Neuronal stem cell (in vitro differentiated cells): ENCODE measurements around the gene RANBP3.

Experiments used
- DNase-seq: peaks from one replicate; pipeline ENCODE4 v3.0.0-alpha.2; 2013; ENCODE audit warnings: low spot score
- H2AFZ ChIP-seq: one replicate; pipeline ENCODE4 v1.6.1; 2013; ENCODE audit warnings: mild to moderate bottlenecking, low read length, inconsistent platforms
- H2AK5ac ChIP-seq: 2 replicates; pipeline ENCODE4 v1.6.1; 2013; ENCODE audit warnings: low read depth, mild to moderate bottlenecking, inconsistent platforms, low read length, moderate library complexity, mixed read lengths
- H2BK120ac ChIP-seq: 2 replicates; pipeline ENCODE4 v1.6.1; 2013; ENCODE audit warnings: low read depth, mild to moderate bottlenecking, inconsistent platforms, low read length, moderate library complexity, mixed read lengths
- H2BK12ac ChIP-seq: one replicate; pipeline ENCODE4 v1.6.1; 2013; ENCODE audit warnings: low read length, inconsistent platforms
- H2BK15ac ChIP-seq: 2 replicates; pipeline ENCODE4 v1.6.1; 2013; ENCODE audit warnings: mild to moderate bottlenecking, low read length, inconsistent platforms, mixed read lengths
- H2BK5ac ChIP-seq: one replicate; pipeline ENCODE4 v1.6.1; 2013; ENCODE audit warnings: inconsistent platforms, mild to moderate bottlenecking, low read length, moderate library complexity
- H3K14ac ChIP-seq: one replicate; pipeline ENCODE4 v1.6.1; 2013; ENCODE audit warnings: low read length, inconsistent platforms
- H3K18ac ChIP-seq: 2 replicates; pipeline ENCODE4 v1.6.1; 2013; ENCODE audit warnings: low read length, inconsistent platforms
- H3K23ac ChIP-seq: 2 replicates; pipeline ENCODE4 v1.6.1; 2013; ENCODE audit warnings: low read depth, mild to moderate bottlenecking, mixed read lengths, low read length, inconsistent platforms; ENCODE audit not compliant: poor library complexity
- H3K27ac ChIP-seq: replicated peaks from 3 replicates; pipeline ENCODE4 v1.5.1; 2013; ENCODE audit warnings: low read length, inconsistent platforms
- H3K27me3 ChIP-seq, 3 experiments: 2 replicates each; pipeline ENCODE4 v1.6.1; 2013; ENCODE audit warnings: low read length in 3 of 3, mild to moderate bottlenecking in 2 of 3, inconsistent platforms in 1 of 3, low read depth in 1 of 3, mixed read lengths in 1 of 3, moderate library complexity in 1 of 3; ENCODE audit not compliant: control insufficient read depth in 3 of 3, insufficient read depth in 3 of 3
- H3K36me3 ChIP-seq, 2 donors: replicated peaks in 1 of 2; 2 replicates each; pipeline ENCODE4 v1.6.1; 2013; ENCODE audit warnings: low read length in 2 of 2; ENCODE audit not compliant: control insufficient read depth in 2 of 2, insufficient read depth in 2 of 2
- H3K4ac ChIP-seq: 2 replicates; pipeline ENCODE4 v1.6.1; 2013; ENCODE audit warnings: inconsistent platforms, mild to moderate bottlenecking, low read length, moderate library complexity
- H3K4me1 ChIP-seq, 2 donors: 1 replicate in 1 of 2; 2 replicates in 1 of 2; pipeline ENCODE4 v1.6.1; 2013; ENCODE audit warnings: low read length in 2 of 2, low read depth in 1 of 2; ENCODE audit not compliant: control insufficient read depth in 2 of 2, insufficient read depth in 1 of 2
- H3K4me2 ChIP-seq: one replicate; pipeline ENCODE4 v1.6.1; 2013; ENCODE audit warnings: mild to moderate bottlenecking, low read length, inconsistent platforms; ENCODE audit not compliant: insufficient read depth, poor library complexity, severe bottlenecking
- H3K4me3 ChIP-seq, 2 donors: 2 replicates each; pipeline ENCODE4 v1.5.1; 2013; ENCODE audit warnings: low read length in 2 of 2, mild to moderate bottlenecking in 2 of 2, inconsistent platforms in 1 of 2, moderate library complexity in 1 of 2
- H3K79me1 ChIP-seq: one replicate; pipeline ENCODE4 v1.6.1; 2013; ENCODE audit warnings: low read depth, mild to moderate bottlenecking, inconsistent platforms, low read length, moderate library complexity
- H3K9ac ChIP-seq: one replicate; pipeline ENCODE4 v1.6.1; 2013; ENCODE audit warnings: mild to moderate bottlenecking, low read depth, low read length, inconsistent platforms; ENCODE audit not compliant: poor library complexity
- H3K9me3 ChIP-seq, 2 donors: replicated peaks in 1 of 2; 2 replicates each; pipeline versions ENCODE3 to v1.6.1; 2013; ENCODE audit warnings: low read length in 2 of 2, mild to moderate bottlenecking in 2 of 2, inconsistent platforms in 1 of 2, low read depth in 1 of 2, mixed read lengths in 1 of 2, moderate library complexity in 1 of 2; ENCODE audit not compliant: control insufficient read depth in 2 of 2, insufficient read depth in 1 of 2
- H4K8ac ChIP-seq: one replicate; pipeline ENCODE4 v1.6.1; 2013; ENCODE audit warnings: low read depth, mild to moderate bottlenecking, inconsistent platforms, low read length, moderate library complexity
- H4K91ac ChIP-seq: one replicate; pipeline ENCODE4 v1.6.1; 2013; ENCODE audit warnings: low read length, low read depth, mild to moderate bottlenecking, inconsistent platforms; ENCODE audit not compliant: poor library complexity
- WGBS, 2 donors: extraction: QIAGEN DNeasy Blood & Tissue Kit; methylation state at CpG; one replicate each; pipeline ENCODE4 v1.1.7; 2013; ENCODE audit warnings: missing lambda C conversion rate in 2 of 2, mixed read lengths in 1 of 2; ENCODE audit not compliant: insufficient read length in 2 of 2, insufficient replicate concordance in 1 of 2; ENCODE audit errors: extremely low coverage in 2 of 2; 5-methylcytosine and 5-hydroxymethylcytosine counted together

Gene RANBP3

GRCh38 chr19:5882421-5882968 lies 95.4 kb downstream of the RANBP3 start:
- Histone ChIP-seq H2BK15ac (no peak overlapping the region), H2AFZ (no peak overlapping the region), H3K36me3 (no peaks in the 10 kb centered on the region), H3K18ac (peak overlapping the region; percentile 52), H3K9ac (no peak overlapping the region), H3K79me1 (no peaks in the 10 kb centered on the region), H3K4me3 (no peak overlapping the region), H2BK5ac (no peak overlapping the region), H4K91ac (no peak overlapping the region), H2AK5ac (no peak overlapping the region), H4K8ac (no peak overlapping the region), H3K14ac (peak overlapping the region; percentile 82), H3K9me3 (no peaks in the 10 kb centered on the region), H3K4me2 (no peak overlapping the region), H3K27me3 (no peaks in the 10 kb centered on the region), H2BK120ac (no peak overlapping the region), H3K4ac (no peak overlapping the region), H2BK12ac (no peak overlapping the region), H3K23ac (peak overlapping the region; percentile 85), H3K27ac (no peak overlapping the region), H3K4me1 (peaks cover 11 to 20% of the 10 kb centered on the region in 2 donors)
- DNase-seq = no peak
- WGBS, 2 donors = no CpG with 5 or more reads among the region's 9 CpGs

DNA sequence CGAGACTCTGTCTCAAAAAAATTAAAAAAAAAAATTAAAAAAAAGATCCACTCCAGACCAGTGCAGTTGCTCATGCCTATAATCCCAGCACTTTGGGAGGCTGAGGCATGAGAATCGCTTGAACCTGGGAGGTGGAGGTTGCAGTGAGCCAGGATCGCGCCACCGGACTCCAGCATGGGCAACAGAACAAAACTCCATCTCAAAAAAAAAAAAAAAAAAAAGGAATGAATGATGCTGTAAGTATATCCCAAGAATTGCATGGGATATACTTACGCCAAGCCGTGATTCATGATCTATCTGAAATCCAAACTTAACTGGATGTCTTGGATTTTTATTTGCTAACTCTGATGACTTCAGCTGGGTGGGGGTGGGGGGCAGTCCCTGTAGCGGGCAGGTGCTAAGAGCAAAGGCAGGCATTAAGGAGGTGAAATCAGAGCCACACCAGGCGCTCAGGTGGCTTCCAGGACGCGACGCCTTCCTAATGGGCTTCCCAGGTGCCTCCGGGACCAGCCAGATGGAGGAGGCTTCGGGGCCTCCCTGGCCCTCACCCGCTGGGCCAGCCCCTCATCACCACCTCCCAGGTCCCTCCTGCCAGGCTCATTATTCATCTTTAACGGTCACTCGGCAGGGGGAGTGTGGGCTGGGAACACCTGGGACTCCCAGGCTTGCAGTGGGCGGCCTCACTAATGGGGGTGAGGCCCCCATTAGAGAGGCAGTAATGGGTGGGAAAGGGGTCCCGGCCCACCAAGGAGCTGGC lies 96.2 kb downstream of the RANBP3 start:
- Histone ChIP-seq H4K8ac (no peak overlapping the region), H2AK5ac (no peak overlapping the region), H3K4me1 (peaks cover 15 to 20% of the 10 kb centered on the region in 2 donors), H3K27me3 (no peaks in the 10 kb centered on the region), H3K27ac (no peak overlapping the region), H3K9ac (no peak overlapping the region), H3K79me1 (no peaks in the 10 kb centered on the region), H3K36me3 (no peaks in the 10 kb centered on the region), H3K18ac (peak overlapping the region; percentile 17), H2AFZ (no peak overlapping the region), H4K91ac (no peak overlapping the region), H3K4me2 (no peak overlapping the region), H3K4me3 (no peak overlapping the region), H3K9me3 (no peaks in the 10 kb centered on the region), H2BK15ac (no peak overlapping the region), H3K14ac (no peak overlapping the region), H3K4ac (no peak overlapping the region), H3K23ac (peak overlapping the region; percentile 85), H2BK12ac (no peak overlapping the region), H2BK5ac (no peak overlapping the region), H2BK120ac (no peak overlapping the region)
- no peak for DNase-seq
- WGBS, 2 donors = no CpG with 5 or more reads among the region's 19 CpGs

DNA sequence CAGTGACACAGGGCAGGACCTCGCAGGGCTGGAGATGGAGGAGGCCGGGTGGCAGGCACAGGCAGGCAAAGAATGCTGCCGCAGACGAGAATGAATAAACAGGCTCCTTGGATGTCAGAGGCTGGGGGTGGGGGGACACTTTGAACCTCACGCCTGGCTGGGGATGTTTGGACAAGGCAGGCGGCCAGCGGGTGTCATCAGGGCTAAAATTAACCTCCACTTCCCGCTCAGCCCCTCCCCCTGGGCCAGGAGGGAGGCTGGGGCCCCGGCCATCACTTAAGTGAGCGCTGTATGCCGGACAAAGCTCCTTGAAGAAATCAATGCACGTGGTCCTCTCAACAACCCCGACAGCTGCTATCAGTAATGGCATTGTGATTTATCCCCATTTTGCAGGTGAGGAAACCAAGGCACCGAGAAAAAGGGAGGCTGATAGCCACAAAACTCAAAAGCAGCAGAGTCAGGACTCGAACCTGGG lies 97.3 kb downstream of the RANBP3 start:
- Histone ChIP-seq H3K27ac (no peak overlapping the region), H2AFZ (peak overlapping the region; percentile 58)

DNA sequence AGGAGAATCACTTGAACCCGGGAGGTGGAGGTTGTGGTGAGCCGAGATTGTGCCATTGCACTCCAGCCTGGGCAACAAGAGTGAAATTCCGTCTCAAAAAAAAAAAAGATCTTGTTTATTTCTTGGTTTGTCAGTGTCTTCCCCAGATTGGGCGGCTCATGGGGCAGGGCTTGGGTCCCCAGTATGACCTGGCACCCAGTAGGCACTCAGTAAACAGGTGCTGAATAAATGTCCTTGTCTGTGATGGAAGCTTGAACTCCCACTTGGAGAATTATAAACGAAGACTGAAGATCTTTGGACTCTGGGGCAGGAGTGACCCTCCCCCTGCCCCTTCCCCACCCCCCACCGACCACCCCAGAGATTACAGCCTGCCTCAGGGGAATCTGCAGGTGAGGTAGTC lies 97.7 kb downstream of the RANBP3 start:
- no peak overlapping the region for H3K4me3 ChIP-seq
- H2BK120ac ChIP-seq = no peak overlapping the region
- H2BK12ac ChIP-seq = no peak overlapping the region
- no peak overlapping the region for H4K8ac ChIP-seq
- WGBS, 2 donors = no CpG with 5 or more reads among the region's 6 CpGs
- H3K9ac ChIP-seq = no peak overlapping the region
- peak overlapping the region; percentile 58 for H2AFZ ChIP-seq
- no peak overlapping the region for H4K91ac ChIP-seq
- no peaks in the 10 kb centered on the region for H3K79me1 ChIP-seq
- H2AK5ac ChIP-seq = peak overlapping the region; percentile 32
- no peaks in the 10 kb centered on the region for H3K9me3 ChIP-seq
- no peak overlapping the region for H3K4ac ChIP-seq
- H3K4me1 ChIP-seq = peaks cover 20% of the 10 kb centered on the region in 2 donors
- no peaks in the 10 kb centered on the region for H3K27me3 ChIP-seq
- no peak overlapping the region for H2BK5ac ChIP-seq
- no peak overlapping the region for H3K23ac ChIP-seq
- no peak overlapping the region for H2BK15ac ChIP-seq
- H3K36me3 ChIP-seq = no peaks in the 10 kb centered on the region
- no peak overlapping the region for H3K14ac ChIP-seq
- peak overlapping the region; percentile 24 for H3K18ac ChIP-seq
- no peak for DNase-seq
- H3K27ac ChIP-seq = no peak overlapping the region
- no peak overlapping the region for H3K4me2 ChIP-seq

More for the DNA sequence above, 97.3 kb downstream of the RANBP3 start:
- Histone ChIP-seq H2BK15ac (no peak overlapping the region), H2AK5ac (peak overlapping the region; percentile 32), H4K91ac (no peak overlapping the region), H3K79me1 (no peaks in the 10 kb centered on the region), H3K18ac (peak overlapping the region; percentile 48), H2BK5ac (no peak overlapping the region), H3K4me3 (no peak overlapping the region), H4K8ac (no peak overlapping the region), H3K9ac (no peak overlapping the region), H3K23ac (no peak overlapping the region), H2BK12ac (no peak overlapping the region), H3K27me3 (no peaks in the 10 kb centered on the region), H3K4ac (no peak overlapping the region), H3K4me2 (no peak overlapping the region), H3K14ac (no peak overlapping the region), H2BK120ac (no peak overlapping the region), H3K9me3 (no peaks in the 10 kb centered on the region), H3K36me3 (no peaks in the 10 kb centered on the region), H3K4me1 (peaks cover 19 to 20% of the 10 kb centered on the region in 2 donors)
- WGBS, 2 donors = no CpG with 5 or more reads among the region's 15 CpGs
- DNase-seq = no peak
